Vagina (tissue), 2 donors: Measurements from ENCODE around the gene SLF2.

Source experiments
- POLR2A ChIP-seq, 2 donors: fragments of 450-650 bp; IDR thresholded peaks; one replicate each; pipeline ENCODE4 v1.6.1; 2017; ENCODE audit warnings: antibody characterized with exemption in 2 of 2, mild to moderate bottlenecking in 2 of 2, moderate library complexity in 2 of 2
- POLR2AphosphoS5 ChIP-seq, 2 donors: sonication (generic); formaldehyde crosslinking; IDR thresholded peaks; one replicate each; pipeline ENCODE4 v1.9.0; 2017; ENCODE audit warnings: antibody characterized with exemption in 2 of 2, mild to moderate bottlenecking in 2 of 2, low read depth in 1 of 2; ENCODE audit not compliant: insufficient read depth in 1 of 2
- TF ChIP-seq, protein P1 (sequence below), 3 experiments: fragments of 450-650 bp in 2 of 3; fragments of 200-600 bp in 1 of 3; sonication (generic) in 1 of 3; IDR thresholded peaks; one replicate each; pipeline ENCODE4 v1.5.1; 2017 to 2019; ENCODE audit warnings: antibody characterized with exemption in 3 of 3, mild to moderate bottlenecking in 2 of 3, moderate library complexity in 2 of 3

DNA sequence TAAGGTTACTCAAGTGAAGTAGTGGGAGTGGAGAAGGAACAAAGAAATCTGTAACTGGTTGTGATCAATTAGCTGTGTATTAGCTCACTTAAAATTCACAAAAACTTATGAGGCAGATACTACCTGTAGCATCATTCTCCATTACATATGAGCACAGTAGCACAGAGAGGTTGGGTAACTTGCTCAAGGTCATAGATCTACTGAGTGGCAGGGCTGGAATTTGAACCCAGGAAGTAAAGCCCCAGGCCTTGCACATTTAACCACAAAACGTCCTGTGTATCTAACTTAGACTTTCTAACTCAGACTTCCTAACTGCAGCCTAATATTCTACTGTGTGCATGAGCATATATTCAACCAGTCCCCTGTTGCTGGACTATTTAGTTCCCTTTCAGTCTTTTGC, 5.6 kb upstream of the SLF2 start:
- TF ChIP-seq, protein P1, sequence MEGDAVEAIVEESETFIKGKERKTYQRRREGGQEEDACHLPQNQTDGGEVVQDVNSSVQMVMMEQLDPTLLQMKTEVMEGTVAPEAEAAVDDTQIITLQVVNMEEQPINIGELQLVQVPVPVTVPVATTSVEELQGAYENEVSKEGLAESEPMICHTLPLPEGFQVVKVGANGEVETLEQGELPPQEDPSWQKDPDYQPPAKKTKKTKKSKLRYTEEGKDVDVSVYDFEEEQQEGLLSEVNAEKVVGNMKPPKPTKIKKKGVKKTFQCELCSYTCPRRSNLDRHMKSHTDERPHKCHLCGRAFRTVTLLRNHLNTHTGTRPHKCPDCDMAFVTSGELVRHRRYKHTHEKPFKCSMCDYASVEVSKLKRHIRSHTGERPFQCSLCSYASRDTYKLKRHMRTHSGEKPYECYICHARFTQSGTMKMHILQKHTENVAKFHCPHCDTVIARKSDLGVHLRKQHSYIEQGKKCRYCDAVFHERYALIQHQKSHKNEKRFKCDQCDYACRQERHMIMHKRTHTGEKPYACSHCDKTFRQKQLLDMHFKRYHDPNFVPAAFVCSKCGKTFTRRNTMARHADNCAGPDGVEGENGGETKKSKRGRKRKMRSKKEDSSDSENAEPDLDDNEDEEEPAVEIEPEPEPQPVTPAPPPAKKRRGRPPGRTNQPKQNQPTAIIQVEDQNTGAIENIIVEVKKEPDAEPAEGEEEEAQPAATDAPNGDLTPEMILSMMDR (IDR thresholded peaks at IDR 0.05), result no peak
- TF ChIP-seq POLR2A (IDR thresholded peaks at IDR 0.05) (no peak), POLR2AphosphoS5 (IDR thresholded peaks at IDR 0.05; ENCODE audit: insufficient read depth in 1 of 2, low read depth in 1 of 2) (no peak)
